Activated CD4-positive, alpha-beta T cell treated with anti-CD3 and anti-CD28 coated beads, Interleukin-2, amount 50 U/mL, for 16 hours (primary cell): ENCODE results near the gene COG3.

Experiments
- DNase-seq: peaks from one replicate; pipeline ENCODE4 v3.0.0-alpha.2; 2020

COG3 gene

DNA sequence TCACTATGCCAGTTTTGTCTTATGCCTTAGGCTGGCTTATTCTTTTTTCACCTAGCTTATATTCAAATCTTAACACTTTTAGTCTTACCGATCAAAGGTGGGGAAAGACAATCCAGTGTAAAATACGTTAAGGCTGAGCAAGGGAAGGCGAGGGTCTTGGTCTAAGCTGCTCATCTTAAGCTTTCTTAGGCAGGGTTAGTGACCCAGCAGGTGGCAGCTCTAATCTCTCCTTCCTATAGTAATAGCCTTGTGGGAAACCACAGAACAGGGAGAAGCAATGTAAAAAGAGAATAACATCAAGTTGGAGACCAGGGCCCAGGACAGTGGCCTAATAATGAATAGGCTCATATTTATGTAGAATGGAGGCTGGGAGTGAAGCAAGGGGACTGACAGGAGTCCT is 45.9 kb downstream of the COG3 start:
- DNase-seq: no peak

GRCh38 chr13:45511310-45512097 is 46.8 kb downstream of the COG3 start:
- peak; percentile 69 for DNase-seq

- no peak for DNase-seq
Measured at GRCh38 chr13:45512098-45512496, 47.4 kb downstream of the COG3 start.

- peak; percentile 18 for DNase-seq
Measured at GRCh38 chr13:45516757-45517156, 52.0 kb downstream of the COG3 start.

DNA sequence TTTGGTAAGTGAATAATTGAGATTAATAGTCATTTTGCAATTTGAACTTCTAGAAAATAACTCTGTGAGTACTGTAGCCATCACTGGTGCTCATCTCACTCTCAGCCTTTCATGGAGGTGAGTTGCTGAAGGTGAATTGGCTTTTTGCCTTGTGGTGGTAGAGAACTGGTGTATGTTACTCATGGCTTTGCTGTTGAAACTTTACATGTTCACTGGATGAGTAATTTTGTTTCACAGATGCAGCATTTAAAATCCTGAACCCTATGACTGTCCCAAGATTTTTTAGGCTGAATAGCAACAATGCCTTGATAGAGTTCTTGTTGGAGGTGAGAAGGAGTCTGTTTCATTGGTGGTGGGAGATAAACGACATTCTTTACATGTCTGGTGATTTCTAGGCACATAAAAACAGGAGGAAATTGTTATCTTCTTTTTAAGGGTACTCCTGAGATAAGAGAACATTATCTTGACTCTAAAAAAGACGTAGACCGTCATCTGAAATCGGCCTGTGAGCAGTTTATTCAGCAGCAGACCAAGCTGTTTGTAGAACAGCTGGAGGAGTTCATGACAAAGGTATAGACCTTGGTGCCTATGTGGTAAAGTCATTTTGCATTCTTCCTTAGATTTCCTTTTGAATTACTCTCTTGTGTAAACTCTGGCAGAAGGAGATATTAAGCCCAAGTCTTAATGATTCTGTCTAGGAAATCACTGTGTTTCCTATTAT is 53.9 kb downstream of the COG3 start:
- peak; percentile 68 for DNase-seq

- peak; percentile 33 for DNase-seq
Measured at GRCh38 chr13:45519493-45519892, 54.8 kb downstream of the COG3 start.

GRCh38 chr13:45521297-45521696 is 56.6 kb downstream of the COG3 start:
- DNase-seq: no peak

GRCh38 chr13:45522571-45522970 is 57.8 kb downstream of the COG3 start:
- no peak for DNase-seq

GRCh38 chr13:45527699-45528462 is 63.1 kb downstream of the COG3 start:
- no peak for DNase-seq

- no peak for DNase-seq
Measured at GRCh38 chr13:45529758-45530157, 65.0 kb downstream of the COG3 start.

DNA sequence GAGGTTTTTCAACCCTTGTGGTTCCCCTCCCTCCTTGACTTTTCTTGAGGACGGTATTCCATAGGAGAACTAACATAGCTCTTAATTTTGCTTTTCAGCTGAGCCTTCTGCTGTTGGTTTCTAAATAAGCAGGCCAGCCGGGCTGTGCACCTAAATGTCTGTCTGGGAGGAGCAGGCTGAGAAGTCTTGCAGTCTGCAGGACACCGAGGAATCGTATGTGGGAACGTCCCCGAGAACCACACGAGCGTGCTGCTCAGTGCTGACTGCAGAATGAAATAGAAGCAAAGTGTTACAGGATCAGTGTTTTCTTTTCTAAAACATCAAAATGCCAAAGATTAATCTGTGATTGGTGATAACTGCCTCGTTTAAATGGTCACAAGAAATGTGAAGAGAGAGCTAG is 69.9 kb downstream of the COG3 start:
- no peak for DNase-seq

- DNase-seq: no peak
Measured at GRCh38 chr13:45536224-45536623, 71.5 kb downstream of the COG3 start.

DNA sequence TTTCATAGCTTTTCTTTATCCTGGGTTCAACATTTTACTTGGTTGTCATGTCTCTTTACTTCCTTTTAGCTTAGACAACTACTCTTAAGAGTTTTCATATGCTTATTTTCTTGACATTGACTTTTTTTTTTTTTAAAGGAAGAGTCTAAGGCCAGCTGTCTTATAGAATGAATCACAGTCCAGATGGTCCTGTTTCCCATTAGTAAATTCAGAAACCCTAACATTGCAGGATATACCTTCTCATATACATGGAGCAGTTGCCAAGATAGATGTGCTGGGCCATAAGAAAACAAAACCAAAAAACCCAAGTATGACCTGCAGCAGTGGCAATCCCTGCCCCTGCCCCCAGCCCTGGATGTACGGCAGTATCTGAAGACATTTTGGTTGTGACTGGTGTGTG is 72.8 kb downstream of the COG3 start:
- DNase-seq: no peak

DNA sequence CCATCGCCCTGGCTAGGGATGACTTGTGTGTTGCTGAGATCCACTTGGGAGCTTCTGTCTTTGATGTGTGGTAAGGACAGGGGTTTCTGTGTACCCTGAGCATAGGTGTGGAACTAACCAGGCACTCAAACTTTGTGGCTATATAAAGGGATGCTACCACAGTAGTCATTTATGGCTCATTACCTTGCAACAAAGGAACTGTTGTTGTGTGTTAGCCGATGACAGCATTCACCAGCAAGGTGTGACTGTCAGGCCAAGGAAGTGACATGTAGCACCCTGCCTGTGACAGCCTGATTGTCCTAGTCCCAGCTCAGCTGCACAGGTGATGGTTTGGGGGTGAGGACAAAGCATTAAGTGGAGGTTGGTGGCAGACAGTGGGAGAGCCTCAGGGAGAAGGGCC is 73.6 kb downstream of the COG3 start:
- DNase-seq: no peak

GRCh38 chr13:45540195-45540594 is 75.5 kb downstream of the COG3 start:
- DNase-seq: no peak

GRCh38 chr13:45540864-45541263 is 76.1 kb downstream of the COG3 start:
- no peak for DNase-seq

DNA sequence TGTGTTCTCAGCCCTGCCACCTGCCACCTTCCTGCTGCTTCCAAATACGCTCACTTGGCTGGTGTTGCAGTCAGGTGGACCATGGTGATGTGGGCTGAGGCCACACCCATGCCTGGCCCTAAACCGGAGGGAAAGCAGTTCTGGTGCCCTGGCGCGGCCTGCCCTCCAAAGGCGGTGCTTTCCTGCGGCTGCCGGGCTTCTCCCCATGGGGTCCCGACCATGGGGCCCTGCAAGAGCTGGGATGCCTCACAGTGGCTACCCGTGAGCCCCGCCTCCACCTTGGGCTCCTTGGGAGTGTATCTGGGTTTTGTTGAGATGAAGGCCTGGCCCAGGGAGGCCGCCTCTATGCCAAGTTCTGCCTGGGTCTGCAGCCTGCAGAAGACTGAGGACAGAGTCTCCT is 77.1 kb downstream of the COG3 start:
- no peak for DNase-seq

DNA sequence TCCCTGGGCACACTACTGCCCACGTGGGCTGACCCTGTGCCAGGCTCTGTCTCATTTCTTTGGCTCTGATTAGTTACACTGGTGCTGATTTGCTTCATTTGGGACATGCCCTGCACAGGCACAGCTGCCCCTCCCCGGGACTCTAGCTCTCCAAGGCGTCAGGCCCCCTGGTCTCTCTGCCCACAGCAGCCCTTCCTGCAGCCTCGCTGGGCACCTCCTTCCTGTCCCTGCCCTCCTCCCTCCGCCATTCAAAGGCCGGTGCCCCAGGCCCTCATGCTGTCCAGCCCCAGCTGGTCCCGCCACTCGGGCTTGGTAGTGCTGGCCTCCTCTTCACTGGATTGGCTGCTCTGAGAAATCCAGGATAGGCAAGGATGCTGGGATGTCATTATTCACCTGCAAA is 77.7 kb downstream of the COG3 start:
- DNase-seq: no peak

DNA sequence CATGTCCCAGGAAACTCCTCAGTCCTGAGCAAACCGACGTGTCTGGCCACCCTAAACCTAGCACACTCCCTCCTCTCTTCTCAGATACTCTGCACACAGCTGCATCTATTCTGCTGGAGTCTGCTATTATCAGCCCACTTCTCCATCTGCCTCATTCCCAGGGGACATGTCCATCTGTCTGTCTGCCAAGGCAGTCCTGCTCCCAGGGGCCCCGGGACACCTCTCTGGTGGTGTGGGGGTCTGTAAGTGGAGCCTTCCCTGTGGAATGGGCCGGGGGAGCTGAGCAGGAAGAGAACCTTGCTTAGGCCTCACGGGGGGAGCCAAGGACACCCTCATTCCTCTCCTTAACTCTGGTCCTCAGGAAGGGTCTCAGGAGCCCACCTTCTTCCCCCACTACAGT is 78.1 kb downstream of the COG3 start:
- DNase-seq: no peak

GRCh38 chr13:45544520-45544919 is 79.8 kb downstream of the COG3 start:
- no peak for DNase-seq

- no peak for DNase-seq
Measured at GRCh38 chr13:45545686-45546409, 81.1 kb downstream of the COG3 start.

GRCh38 chr13:45546410-45546765 is 81.6 kb downstream of the COG3 start:
- DNase-seq: no peak

- DNase-seq: no peak
Measured at GRCh38 chr13:45548281-45548680, 83.5 kb downstream of the COG3 start.
